Measurements from ENCODE around the gene LRRC2. TPM values are rescaled to one million over a fixed set of nuclear protein-coding genes. Genes with fewer than 3 reads are reported as not detected.
"Not testable (repeated sequence)": the region's sequence is repeated elsewhere in the genome, so short reads cannot be mapped to it uniquely, and the experiment has no call there.

LRRC2 gene
- total RNA-seq, 4 donors from 2014 or later: 1.0 to 3.5 (median 3.3) TPM

- intact Hi-C loops (cut with DNase I; ENCODE audit: low total_unique reads): no loop called here
- WGBS, 2 donors: 70 to 79% methylated on average over 6 of the region's 6 CpGs
- DNase-seq (ENCODE audit: low spot score in 2 of 2): no peak
- TF ChIP-seq POLR2A (IDR thresholded peaks at IDR 0.05): no peak
- TF ChIP-seq CTCF (IDR thresholded peaks at IDR 0.05): no peak
- no peak overlapping the region for H3K4me3 ChIP-seq (ENCODE audit: low read depth, poor library complexity, severe bottlenecking)
These were observed 8.3 kb downstream of the LRRC2 start for GRCh38 chr3:46557814-46558183.

DNA sequence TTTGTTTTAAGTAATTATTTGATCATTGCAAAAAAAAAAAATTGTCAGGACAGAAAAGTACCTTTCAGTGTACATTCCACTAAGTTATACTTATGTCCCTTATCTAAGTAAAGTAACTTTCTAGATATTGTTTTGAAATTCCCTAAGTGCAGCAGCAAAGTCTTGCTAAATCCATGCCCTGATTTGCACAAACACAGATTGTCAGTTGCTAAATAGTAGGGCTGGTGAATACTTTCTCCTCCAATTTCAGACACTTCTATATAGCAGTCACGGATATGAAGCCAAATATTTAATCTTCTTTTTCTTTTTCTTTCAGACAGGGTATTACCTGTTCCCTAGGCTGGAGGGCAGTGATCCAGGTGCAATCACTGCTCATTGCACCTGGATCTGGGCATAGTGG, 12.9 kb downstream of the LRRC2 start:
- intact Hi-C loops (cut with DNase I; ENCODE audit: low total_unique reads): no loop called here
- no peak overlapping the region for H3K4me3 ChIP-seq (ENCODE audit: low read depth, poor library complexity, severe bottlenecking)
- no peak for TF ChIP-seq POLR2A (IDR thresholded peaks at IDR 0.05)
- TF ChIP-seq CTCF (IDR thresholded peaks at IDR 0.05): no peak
- DNase-seq (ENCODE audit: low spot score in 2 of 2): no peak
- WGBS, 2 donors: 0 to 53% methylated on average over 1 of the region's 1 CpG

DNA sequence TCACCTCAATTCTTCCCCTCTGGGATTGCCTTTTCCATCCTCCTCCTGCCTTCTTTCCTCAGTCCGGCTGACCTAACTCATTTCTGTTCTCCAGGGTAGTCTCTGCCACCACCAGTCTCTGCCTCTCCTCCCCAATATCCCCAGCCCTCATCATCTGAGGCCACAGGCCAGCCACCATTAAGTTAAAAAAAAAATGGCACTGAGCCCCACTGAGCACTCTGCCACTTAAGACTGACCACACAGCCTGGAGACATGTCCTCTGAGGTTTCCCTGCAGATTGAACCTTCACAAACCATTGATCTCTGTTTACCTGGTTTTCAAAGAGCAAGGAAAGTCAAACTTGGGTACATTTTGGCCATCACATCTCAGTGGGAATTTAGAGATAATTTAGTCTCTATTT, 13.6 kb downstream of the LRRC2 start:
- intact Hi-C loops (cut with DNase I; ENCODE audit: low total_unique reads): no loop called here
- TF ChIP-seq POLR2A (IDR thresholded peaks at IDR 0.05) (no peak), CTCF (IDR thresholded peaks at IDR 0.05) (no peak)
- DNase-seq (ENCODE audit: low spot score in 2 of 2): no peak
- 100% methylated on average over 1 of the region's 1 CpG for WGBS, 2 donors
- H3K4me3 ChIP-seq (ENCODE audit: low read depth, poor library complexity, severe bottlenecking): no peak overlapping the region

DNA sequence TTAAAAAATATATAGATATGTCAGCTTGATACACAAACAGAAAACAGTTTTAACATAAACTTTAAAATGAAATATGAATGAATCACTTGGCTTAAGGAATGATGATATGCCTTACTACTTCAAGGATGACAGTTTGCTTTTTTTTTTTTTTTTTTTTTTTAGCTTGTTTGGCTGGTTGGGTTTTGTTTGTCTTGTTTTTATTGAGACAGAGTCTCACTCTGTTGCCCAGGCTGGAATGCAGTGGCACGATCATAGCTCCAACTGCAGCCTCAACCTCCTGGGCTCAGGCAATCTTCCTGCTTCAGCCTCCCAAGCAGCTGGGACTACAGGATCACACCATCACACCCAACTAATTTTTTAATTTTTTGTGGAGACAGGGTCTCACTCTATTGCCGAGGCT, 14.5 kb downstream of the LRRC2 start:
- 85 to 97% methylated on average over 2 of the region's 2 CpGs for WGBS, 2 donors

DNA sequence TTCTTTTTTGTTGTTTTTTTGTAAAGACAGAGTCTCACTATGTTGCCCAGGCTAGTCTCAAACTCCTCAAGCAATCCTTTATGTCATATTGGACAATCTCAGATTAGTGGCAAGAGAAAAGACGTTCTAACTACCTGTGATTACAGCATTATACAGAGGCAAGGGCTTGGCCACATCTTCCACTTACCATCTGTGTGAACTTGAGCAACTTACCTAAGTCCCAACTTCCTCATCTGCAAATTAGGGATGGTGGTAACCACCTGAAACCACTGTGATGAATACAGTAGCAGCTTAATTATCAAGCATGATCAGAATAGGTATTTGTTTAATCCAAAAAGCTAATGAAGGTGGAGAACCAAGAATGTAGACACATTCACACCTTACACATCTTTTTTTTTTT, 16.1 kb downstream of the LRRC2 start:
- WGBS, 2 donors: 76 to 84% methylated on average over 1 of the region's 1 CpG
- intact Hi-C loops (cut with DNase I; ENCODE audit: low total_unique reads): no loop called here
- DNase-seq (ENCODE audit: low spot score in 2 of 2): peak in 1 of 2 donors; percentile 4
- TF ChIP-seq CTCF (IDR thresholded peaks at IDR 0.05) (no peak), POLR2A (IDR thresholded peaks at IDR 0.05) (no peak)
- H3K4me3 ChIP-seq (ENCODE audit: low read depth, poor library complexity, severe bottlenecking): no peak overlapping the region

More for the DNA sequence above, 14.5 kb downstream of the LRRC2 start:
- no peak for DNase-seq (ENCODE audit: low spot score in 2 of 2)
- no peak overlapping the region for H3K4me3 ChIP-seq (ENCODE audit: low read depth, poor library complexity, severe bottlenecking)
- TF ChIP-seq POLR2A (IDR thresholded peaks at IDR 0.05) (no peak), CTCF (IDR thresholded peaks at IDR 0.05) (no peak)
- intact Hi-C loops (cut with DNase I; ENCODE audit: low total_unique reads): no loop called here

DNA sequence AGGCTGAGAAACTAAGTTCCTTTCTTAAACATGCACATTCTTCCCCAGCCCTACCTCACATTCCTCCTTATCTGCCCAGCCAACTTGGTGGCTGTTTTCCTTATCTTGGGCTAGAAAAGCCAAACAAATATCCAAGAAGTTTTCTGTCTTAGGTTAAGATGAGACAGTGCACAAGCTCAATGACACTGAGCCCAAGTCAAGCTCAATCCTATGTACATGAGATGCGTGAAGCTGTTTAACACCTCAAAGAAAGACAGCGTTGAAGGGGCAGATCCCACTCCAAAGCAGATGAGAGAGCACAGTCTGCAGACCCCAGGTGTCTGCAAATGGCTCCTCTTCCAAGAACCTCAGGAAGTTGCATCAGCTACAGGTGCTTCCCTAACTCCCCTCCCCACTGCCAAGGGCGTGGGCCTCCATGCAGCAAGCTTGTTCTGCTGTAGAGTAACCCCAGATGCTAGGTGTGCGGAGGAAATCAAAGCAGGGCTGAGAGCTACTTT, 16.6 kb downstream of the LRRC2 start:
- no peak overlapping the region for H3K4me3 ChIP-seq (ENCODE audit: low read depth, poor library complexity, severe bottlenecking)
- WGBS, 2 donors: 59 to 66% methylated on average over 4 of the region's 4 CpGs
- DNase-seq (ENCODE audit: low spot score in 2 of 2): peak in 1 of 2 donors; percentile 17

GRCh38 chr3:46548611-46549010, 17.5 kb downstream of the LRRC2 start:
- peak in 1 of 2 donors; percentile 43 for DNase-seq (ENCODE audit: low spot score in 2 of 2)
- 92% methylated on average over 3 of the region's 3 CpGs for WGBS, 2 donors
- H3K4me3 ChIP-seq (ENCODE audit: low read depth, poor library complexity, severe bottlenecking); intact Hi-C loops (cut with DNase I; ENCODE audit: low total_unique reads): not testable (repeated sequence)

More for the DNA sequence above, 16.6 kb downstream of the LRRC2 start:
- intact Hi-C loops (cut with DNase I; ENCODE audit: low total_unique reads): no loop called here
- TF ChIP-seq CTCF (IDR thresholded peaks at IDR 0.05) (no peak), POLR2A (IDR thresholded peaks at IDR 0.05) (no peak)
